ENCODE measurements around the gene PFKP.

Gene PFKP

GRCh38 chr10:3071405-3072198 is 4.3 kb downstream of the PFKP start:
- peak; percentile 93 for DNase-seq (ENCODE audit: low read depth)

GRCh38 chr10:3072641-3073360 is 5.5 kb downstream of the PFKP start:
- no peak for DNase-seq (ENCODE audit: low read depth)

- DNase-seq (ENCODE audit: low read depth), result no peak
These were observed 6.9 kb downstream of the PFKP start for GRCh38 chr10:3074145-3074665.

DNA sequence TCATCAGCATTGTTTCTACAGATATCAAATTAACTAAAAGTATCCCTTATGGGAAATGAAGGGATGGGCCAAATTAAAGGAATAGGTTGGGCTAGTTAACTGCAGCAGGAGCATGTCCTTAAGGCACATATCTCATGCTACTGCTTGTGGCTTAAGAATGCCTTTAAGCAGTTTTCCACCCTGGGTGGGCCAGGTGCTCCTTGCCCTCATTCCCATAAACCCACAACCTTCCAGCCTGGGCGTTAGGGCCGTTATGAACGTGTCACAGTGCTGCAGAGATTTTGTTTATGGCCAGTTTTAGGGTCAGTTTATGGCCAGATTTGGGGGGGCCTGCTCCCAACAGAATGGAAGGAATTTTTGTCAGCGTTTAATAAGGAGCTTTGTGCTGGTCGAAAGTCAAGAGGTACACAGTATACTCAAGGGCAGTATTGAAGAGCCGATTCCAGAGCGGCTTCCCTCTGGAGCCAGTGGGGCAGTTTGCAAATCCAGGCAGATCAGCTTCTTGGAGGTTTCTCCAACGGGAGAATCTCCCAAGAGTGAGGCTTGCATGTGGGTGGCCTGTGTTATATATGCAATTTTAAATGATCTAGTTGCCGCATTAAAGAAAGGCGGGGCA is 7.7 kb downstream of the PFKP start:
- DNase-seq (ENCODE audit: low read depth), result no peak

GRCh38 chr10:3076138-3076537 is 8.8 kb downstream of the PFKP start:
- DNase-seq (ENCODE audit: low read depth), result no peak

DNA sequence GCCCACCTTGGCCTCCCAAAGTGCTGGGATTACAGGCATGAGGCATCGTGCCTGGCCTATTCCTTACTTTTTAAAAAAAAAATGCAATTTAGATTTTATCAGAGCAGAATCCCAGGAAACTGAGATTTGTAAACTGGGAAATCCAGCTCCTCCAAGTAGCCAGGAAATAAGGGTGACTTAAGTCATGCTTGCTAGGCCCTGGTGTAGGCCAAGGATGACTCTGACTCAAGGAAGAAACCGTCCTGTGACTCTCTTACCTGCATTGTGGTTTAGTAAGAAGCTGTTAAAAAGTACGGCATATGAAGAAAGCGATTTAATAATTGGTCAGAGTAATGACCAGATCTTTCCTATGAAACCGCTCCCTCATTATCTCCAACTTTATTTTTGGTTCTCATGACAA is 10.2 kb downstream of the PFKP start:
- no peak for DNase-seq (ENCODE audit: low read depth)

DNA sequence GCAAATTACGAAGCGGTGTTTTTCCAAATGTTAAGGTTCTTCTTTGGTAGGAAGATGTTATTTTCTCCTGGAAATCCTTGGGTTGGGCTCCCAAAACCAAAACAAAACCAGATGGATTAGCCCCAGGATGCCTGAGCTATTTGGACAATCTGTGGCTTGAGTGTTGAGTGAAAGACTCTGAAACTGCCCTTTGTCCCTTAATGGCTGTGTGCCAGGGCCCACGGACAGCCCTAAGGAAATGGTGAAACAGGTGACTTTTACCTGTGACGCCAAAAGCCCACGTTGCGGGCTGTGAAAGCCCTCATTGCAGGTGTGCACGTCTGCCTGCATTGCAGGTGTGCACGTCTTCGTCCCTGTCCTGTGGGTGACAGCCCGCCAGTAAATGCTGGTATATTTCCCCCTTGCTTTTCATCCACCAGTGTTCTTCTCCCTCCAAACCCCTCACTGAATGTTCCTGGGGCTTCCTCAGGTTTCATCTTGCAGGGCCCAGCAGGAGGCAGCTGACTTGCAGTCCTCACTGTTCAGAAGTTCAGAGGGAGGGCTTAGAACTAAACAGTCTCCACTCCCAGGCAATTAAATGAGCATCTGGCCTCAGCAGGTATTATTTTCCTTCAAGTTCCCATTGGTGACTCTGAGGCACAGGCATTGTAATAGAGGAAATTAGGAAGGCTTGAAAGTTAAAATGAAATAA is 10.7 kb downstream of the PFKP start:
- no peak for DNase-seq (ENCODE audit: low read depth)

DNA sequence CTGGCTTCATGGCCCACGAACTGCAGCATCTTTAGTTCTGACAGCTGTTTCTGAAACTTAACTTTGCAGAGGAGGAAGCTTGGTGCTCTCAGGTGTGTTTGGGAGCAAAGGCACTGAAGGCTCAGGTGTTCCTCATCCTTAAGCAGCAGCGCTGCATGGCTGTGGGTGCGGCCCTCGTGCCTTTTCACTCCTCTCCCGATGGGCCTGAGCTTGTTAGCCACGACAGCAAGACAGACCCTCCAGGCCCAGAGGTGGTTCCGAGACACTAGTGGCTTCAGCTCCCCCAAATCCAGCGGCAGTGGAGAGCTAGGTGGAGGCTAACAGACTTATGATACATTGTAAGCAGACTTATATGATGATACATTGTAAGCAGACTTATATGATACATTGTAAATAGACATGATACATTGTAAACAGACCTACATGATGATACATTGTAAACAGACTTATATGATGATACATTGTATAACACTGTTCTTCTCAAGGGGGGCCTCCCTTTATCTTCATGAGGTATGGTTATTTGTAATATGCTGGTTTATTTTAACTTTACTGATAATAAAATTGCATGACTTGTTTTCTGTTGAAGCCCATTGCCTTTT is 14.1 kb downstream of the PFKP start:
- no peak for DNase-seq (ENCODE audit: low read depth)

GRCh38 chr10:3082290-3082689 is 14.9 kb downstream of the PFKP start:
- DNase-seq (ENCODE audit: low read depth), result no peak

DNA sequence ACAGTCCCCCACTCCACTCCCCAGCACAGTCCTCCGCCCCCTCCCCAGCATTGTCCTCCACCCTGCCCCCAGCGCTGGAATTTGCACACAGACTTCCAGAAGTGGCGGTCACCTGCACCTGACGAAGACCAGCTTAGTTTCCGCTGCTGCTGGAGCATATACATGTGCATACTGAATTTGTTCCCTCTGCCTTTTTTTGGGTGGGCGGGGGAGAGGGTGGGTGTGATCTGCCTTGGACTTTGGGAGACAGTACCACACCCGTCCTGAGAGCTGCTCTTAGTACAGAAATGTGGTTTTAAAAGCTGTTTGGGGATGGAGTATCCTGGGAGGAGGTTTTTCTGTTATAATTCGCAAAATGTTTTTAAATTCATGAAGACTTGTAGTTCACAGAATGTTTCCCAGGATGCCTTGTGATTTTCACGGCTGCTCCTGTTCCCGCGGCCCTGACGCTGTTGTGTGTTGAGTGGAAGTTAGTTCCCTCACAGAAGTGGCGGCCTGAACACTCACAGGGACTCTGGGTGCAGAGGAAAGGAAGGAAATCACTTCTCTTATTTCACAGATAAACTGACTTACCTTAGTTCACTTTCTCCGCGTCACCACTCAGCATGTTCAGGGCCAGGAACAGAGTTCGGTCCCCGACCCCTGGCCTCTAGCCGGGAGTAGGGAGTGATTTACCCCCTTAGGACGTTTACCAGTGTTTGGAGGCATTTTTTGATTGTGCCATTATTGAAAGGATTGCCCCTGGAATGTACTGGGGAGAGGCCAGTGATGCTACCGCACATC is 18.6 kb downstream of the PFKP start:
- no peak for DNase-seq (ENCODE audit: low read depth)

GRCh38 chr10:3090388-3090787 is 23.0 kb downstream of the PFKP start:
- no peak for DNase-seq (ENCODE audit: low read depth)

DNA sequence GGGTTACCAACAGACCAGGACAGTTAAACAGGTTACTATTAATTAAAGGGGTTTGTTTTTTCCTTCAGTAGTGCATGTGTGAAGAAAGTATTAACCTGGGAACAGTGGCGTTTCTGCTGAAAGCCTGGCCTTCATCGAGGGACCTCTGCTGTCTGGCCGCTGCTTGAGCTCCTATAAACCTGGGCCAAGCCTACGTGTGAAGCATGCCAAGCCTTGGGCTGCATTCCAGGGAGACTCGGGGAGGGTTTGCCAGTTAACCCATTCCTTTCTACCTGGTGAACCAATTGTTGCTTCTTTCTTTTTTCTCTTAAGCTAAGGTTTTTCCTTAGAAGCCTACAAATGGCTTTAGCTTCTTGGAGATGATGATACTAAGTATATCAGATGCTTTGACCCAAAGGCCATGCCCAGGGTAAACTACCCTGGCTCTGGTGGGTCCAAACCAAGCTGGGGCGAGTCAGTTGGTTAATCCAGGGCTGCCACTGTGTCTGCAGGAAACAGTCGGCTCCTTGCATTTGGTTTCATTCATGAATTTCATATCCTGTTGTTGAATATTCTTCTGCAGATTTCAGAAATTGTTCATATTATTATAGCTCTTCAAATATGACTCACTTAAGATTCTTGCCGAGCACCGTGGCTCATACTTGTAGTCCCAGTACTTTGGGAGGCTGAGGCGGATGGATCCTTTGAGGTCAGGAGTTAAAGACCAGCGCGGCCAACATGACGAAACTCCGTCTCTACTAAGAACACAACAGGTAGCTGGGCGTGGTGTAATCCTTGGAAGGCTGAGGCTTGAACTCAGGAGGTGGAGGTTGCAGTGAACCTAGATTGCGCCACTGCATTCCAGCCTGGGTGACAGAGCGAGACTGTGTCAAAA is 23.8 kb downstream of the PFKP start:
- peak; percentile 96 for DNase-seq (ENCODE audit: low read depth)

- DNase-seq (ENCODE audit: low read depth), result no peak
These were observed 24.6 kb downstream of the PFKP start for GRCh38 chr10:3091921-3092320.

- no peak for DNase-seq (ENCODE audit: low read depth)
These were observed 26.6 kb downstream of the PFKP start for GRCh38 chr10:3093996-3094395.

GRCh38 chr10:3094609-3095036 is 27.3 kb downstream of the PFKP start:
- DNase-seq (ENCODE audit: low read depth), result no peak

DNA sequence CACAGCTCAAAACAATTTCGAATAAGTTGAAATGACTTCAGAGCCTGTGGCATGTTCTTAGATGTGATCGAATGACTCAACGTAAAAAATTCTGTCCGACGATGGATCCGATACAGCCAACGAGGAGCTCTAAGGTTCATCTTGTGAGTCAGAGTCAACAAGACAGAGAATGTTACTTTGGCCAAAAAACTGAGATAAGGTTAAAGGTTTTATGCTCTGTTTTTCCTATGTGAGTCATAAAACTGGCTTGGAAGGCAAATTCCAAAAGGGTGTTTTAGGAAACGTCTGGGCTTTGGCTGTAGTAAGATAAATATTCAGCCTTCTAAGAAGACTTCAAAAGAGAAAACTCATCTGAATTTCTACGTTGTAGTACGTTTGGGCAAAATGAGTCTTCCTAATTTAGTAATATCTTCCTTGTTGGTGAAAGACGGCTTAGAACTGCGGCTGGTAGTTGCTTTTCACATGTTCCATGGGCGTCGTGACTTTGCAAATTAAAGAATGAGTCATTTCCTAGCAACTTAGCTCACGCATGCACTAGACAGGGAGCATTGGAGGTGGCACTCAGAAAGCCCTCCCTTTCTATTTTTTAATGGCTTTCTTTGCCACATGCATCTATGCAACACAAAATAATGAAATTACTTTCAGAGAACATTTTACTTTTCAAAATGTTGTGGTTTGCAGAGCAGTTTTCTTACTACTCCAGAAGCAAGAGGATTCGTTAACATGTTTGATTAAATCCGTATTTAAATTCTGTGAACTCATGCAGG is 28.2 kb downstream of the PFKP start:
- peak; percentile 100 for DNase-seq (ENCODE audit: low read depth)

GRCh38 chr10:3096149-3096548 is 28.8 kb downstream of the PFKP start:
- DNase-seq (ENCODE audit: low read depth), result peak; percentile 39

GRCh38 chr10:3097160-3097559 is 29.8 kb downstream of the PFKP start:
- DNase-seq (ENCODE audit: low read depth), result no peak

GRCh38 chr10:3098689-3099088 is 31.3 kb downstream of the PFKP start:
- DNase-seq (ENCODE audit: low read depth), result no peak
